Stimulated activated CD4-positive, alpha-beta T cell treated with anti-CD3 and anti-CD28 coated beads, Interleukin-4, amount 100 ng/mL, for 1 hour (primary cell): ENCODE results near the gene PANX2.
"Not testable (repeated sequence)": the region's sequence is repeated elsewhere in the genome, so short reads cannot be mapped to it uniquely, and the experiment has no call there.

Experiments
- DNase-seq: peaks from one replicate; pipeline ENCODE4 v3.0.0-alpha.2; 2020

PANX2 gene

GRCh38 chr22:50200461-50201190 is 30.1 kb downstream of the PANX2 start, which contains the start of gene SELENOO:
Gene SELENOO, plus strand, starts transcription at chr22:50201011. Its CDS starts 26 bp downstream, at chr22:50201037.
- peak; percentile 92 for DNase-seq

GRCh38 chr22:50201191-50202129 is 30.9 kb downstream of the PANX2 start:
- DNase-seq, result no peak

GRCh38 chr22:50202130-50202666 is 31.7 kb downstream of the PANX2 start:
- DNase-seq, result no peak

GRCh38 chr22:50203288-50203687 is 32.8 kb downstream of the PANX2 start:
- no peak for DNase-seq

GRCh38 chr22:50204571-50204970 is 34.0 kb downstream of the PANX2 start:
- no peak for DNase-seq

GRCh38 chr22:50204998-50205397 is 34.5 kb downstream of the PANX2 start:
- not testable (repeated sequence) for DNase-seq

GRCh38 chr22:50205781-50206569 is 35.4 kb downstream of the PANX2 start:
- no peak for DNase-seq

GRCh38 chr22:50206599-50206998 is 36.1 kb downstream of the PANX2 start:
- DNase-seq, result peak; percentile 26

GRCh38 chr22:50207383-50208140 is 37.0 kb downstream of the PANX2 start:
- DNase-seq, result no peak

GRCh38 chr22:50208430-50208938 is 38.0 kb downstream of the PANX2 start:
- no peak for DNase-seq

- no peak for DNase-seq
Measured at GRCh38 chr22:50208939-50209892, 38.7 kb downstream of the PANX2 start.

- DNase-seq, result peak; percentile 70
Measured at GRCh38 chr22:50209893-50210292, 39.4 kb downstream of the PANX2 start.

- DNase-seq, result no peak
Measured at GRCh38 chr22:50210378-50211139, 40.0 kb downstream of the PANX2 start.

- no peak for DNase-seq
Measured at GRCh38 chr22:50211147-50211546, 40.6 kb downstream of the PANX2 start.

GRCh38 chr22:50213263-50213662 is 42.7 kb downstream of the PANX2 start:
- DNase-seq, result no peak

- no peak for DNase-seq
Measured at GRCh38 chr22:50215297-50216054, 44.9 kb downstream of the PANX2 start.

- DNase-seq, result no peak
Measured at GRCh38 chr22:50216055-50216683, 45.6 kb downstream of the PANX2 start.
